ENCODE measurements around the gene SCN11A. TPM values are rescaled to one million over a fixed set of nuclear protein-coding genes. Genes with fewer than 3 reads are reported as not detected.

Gene SCN11A
- total RNA-seq, 1 experiment from 2014 or later, result not detected

- BruUV-seq (replicated peaks), result no TSS peak
- ChIA-PET CTCF (interaction anchor here (2.5 to 3.8 kb wide), 3 partner anchors 11 to 490 kb away, joined by 11 to 33 read pairs (median 29); no protein-coding TSS in a partner anchor), POLR2A (interaction anchor here (0.8 kb wide), 1 partner anchor 828 kb away, joined by 3 read pairs; no protein-coding TSS in a partner anchor)
- no peak for TF ChIP-seq CTCF (IDR thresholded peaks at IDR 0.05; ENCODE audit: unreplicated experiment)
- H3K36me3 Mint-ChIP-seq (ENCODE audit: insufficient read depth, unreplicated experiment), result no peaks in the 10 kb centered on the region
- DNase-seq (ENCODE audit: unreplicated experiment), result no peak
- H3K9me3 Mint-ChIP-seq (ENCODE audit: unreplicated experiment), result no peaks in the 10 kb centered on the region
- peaks cover 60% of the 10 kb centered on the region for H3K27me3 Mint-ChIP-seq (ENCODE audit: insufficient read depth, unreplicated experiment)
- H3K27ac Mint-ChIP-seq (ENCODE audit: low read depth, unreplicated experiment), result no peak overlapping the region
- H3K4me3 Mint-ChIP-seq (ENCODE audit: unreplicated experiment), result no peak overlapping the region
- H3K4me1 Mint-ChIP-seq (ENCODE audit: insufficient read depth, unreplicated experiment), result no peaks in the 10 kb centered on the region
- intact Hi-C loops (cut with micrococcal nuclease), result no loop called here
Measured at GRCh38 chr3:39011191-39011736, 40.5 kb downstream of the SCN11A start.

- POLR2A ChIA-PET, result interaction anchor here (0.6 kb wide), 1 partner anchor 48 kb away, joined by 4 read pairs; no protein-coding TSS in a partner anchor
- peaks cover 3% of the 10 kb centered on the region for H3K4me1 Mint-ChIP-seq (ENCODE audit: insufficient read depth, unreplicated experiment)
Measured at GRCh38 chr3:39005295-39005694, 46.4 kb downstream of the SCN11A start.

More at GRCh38 chr3:39005295-39005694, 46.4 kb downstream of the SCN11A start:
- TF ChIP-seq CTCF (IDR thresholded peaks at IDR 0.05; ENCODE audit: unreplicated experiment), result no peak
- Mint-ChIP-seq H3K9me3 (ENCODE audit: unreplicated experiment) (no peaks in the 10 kb centered on the region), H3K36me3 (ENCODE audit: insufficient read depth, unreplicated experiment) (no peaks in the 10 kb centered on the region), H3K27ac (ENCODE audit: low read depth, unreplicated experiment) (no peak overlapping the region), H3K4me3 (ENCODE audit: unreplicated experiment) (no peak overlapping the region), H3K27me3 (ENCODE audit: insufficient read depth, unreplicated experiment) (peaks cover 66% of the 10 kb centered on the region)
- intact Hi-C loops (cut with micrococcal nuclease), result loop anchor here (10.0 kb wide), 2 partner anchors 160 to 350 kb away; no protein-coding TSS in a partner anchor
- no TSS peak for BruUV-seq (replicated peaks)
- no peak for DNase-seq (ENCODE audit: unreplicated experiment)
- CTCF ChIA-PET, result interaction anchor here (1.7 to 8.9 kb wide), 2 partner anchors 25 to 483 kb away, joined by 4 to 170 read pairs; no protein-coding TSS in a partner anchor

Other genes starting within 250 kb of the SCN11A start
- gene SCN10A, start 235.7 kb downstream of the SCN11A start, total RNA-seq (2022), result not detected in 2 replicates
- 24.8 and 26.0 TPM in 2 replicates for gene WDR48, start 72 bp upstream of the SCN11A start, total RNA-seq (2022)
- 34.4 and 40.7 TPM in 2 replicates for gene GORASP1, start 55.7 kb upstream of the SCN11A start, total RNA-seq (2022)
- 2.1 and 5.4 TPM in 2 replicates for gene TTC21A, start 55.7 kb upstream of the SCN11A start, total RNA-seq (2022)
- 11.9 and 14.3 TPM in 2 replicates for gene CSRNP1, start 101.6 kb upstream of the SCN11A start, total RNA-seq (2022)
- gene XIRP1, start 140.7 kb upstream of the SCN11A start, total RNA-seq (2022), result not detected in 2 replicates
- gene CX3CR1, start 228.1 kb upstream of the SCN11A start, total RNA-seq (2022), result not detected in 2 replicates

Data from MCF 10A (cell line).